GM06990 (cell line): ENCODE data around the gene DNAJC5.

Experiments used
- DNase-seq: peaks from one replicate; pipeline ENCODE4 v3.0.0-alpha.2; 2011; ENCODE audit not compliant: insufficient read length; ENCODE audit errors: extremely low read depth
- H3K27me3 ChIP-seq: replicated peaks from 2 replicates; pipeline ENCODE4 v1.6.0; 2011; ENCODE audit warnings: low read length; ENCODE audit not compliant: control insufficient read depth, insufficient read depth
- H3K36me3 ChIP-seq: 2 replicates; pipeline ENCODE4 v1.5.1; 2011; ENCODE audit warnings: low read length; ENCODE audit not compliant: control insufficient read depth, insufficient read depth
- H3K4me3 ChIP-seq: replicated peaks from 2 replicates; pipeline ENCODE4 v1.5.1; 2011; ENCODE audit warnings: low read depth, mild to moderate bottlenecking, control low read depth, low read length
- TF ChIP-seq, protein P1 (sequence below): IDR thresholded peaks from 2 replicates; pipeline ENCODE4 v1.5.1; 2011; ENCODE audit warnings: low read length, control low read depth, mild to moderate bottlenecking, inconsistent platforms; ENCODE audit not compliant: insufficient read depth, poor library complexity, severe bottlenecking

The DNAJC5 gene

DNA sequence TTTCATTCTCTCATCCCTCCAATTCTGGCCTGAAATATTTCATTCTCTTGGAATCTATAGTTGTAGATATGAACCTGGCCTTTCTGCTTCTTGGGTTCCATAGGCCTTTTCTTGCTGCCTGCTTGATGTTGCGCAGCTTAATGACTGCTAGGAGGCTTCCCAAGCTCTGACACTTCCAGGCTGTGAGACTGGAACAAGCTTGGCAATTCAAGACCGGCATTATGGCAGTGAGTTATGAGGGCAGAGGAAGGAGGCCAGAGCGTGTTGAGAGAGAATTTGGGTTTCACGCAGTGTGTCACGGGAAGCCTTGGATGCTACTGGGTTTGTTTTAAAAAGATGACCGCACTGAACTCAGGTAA is 948 bp upstream of the DNAJC5 start:
- Histone ChIP-seq H3K4me3 (no peak overlapping the region), H3K27me3 (no peaks in the 10 kb centered on the region), H3K36me3 (peaks cover 11% of the 10 kb centered on the region)
- no peak for DNase-seq
- TF ChIP-seq, protein P1, sequence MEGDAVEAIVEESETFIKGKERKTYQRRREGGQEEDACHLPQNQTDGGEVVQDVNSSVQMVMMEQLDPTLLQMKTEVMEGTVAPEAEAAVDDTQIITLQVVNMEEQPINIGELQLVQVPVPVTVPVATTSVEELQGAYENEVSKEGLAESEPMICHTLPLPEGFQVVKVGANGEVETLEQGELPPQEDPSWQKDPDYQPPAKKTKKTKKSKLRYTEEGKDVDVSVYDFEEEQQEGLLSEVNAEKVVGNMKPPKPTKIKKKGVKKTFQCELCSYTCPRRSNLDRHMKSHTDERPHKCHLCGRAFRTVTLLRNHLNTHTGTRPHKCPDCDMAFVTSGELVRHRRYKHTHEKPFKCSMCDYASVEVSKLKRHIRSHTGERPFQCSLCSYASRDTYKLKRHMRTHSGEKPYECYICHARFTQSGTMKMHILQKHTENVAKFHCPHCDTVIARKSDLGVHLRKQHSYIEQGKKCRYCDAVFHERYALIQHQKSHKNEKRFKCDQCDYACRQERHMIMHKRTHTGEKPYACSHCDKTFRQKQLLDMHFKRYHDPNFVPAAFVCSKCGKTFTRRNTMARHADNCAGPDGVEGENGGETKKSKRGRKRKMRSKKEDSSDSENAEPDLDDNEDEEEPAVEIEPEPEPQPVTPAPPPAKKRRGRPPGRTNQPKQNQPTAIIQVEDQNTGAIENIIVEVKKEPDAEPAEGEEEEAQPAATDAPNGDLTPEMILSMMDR = no peak

GRCh38 chr20:63895202-63895951 is 451 bp downstream of the DNAJC5 start:
- H3K36me3 ChIP-seq = peaks cover 6% of the 10 kb centered on the region
- H3K4me3 ChIP-seq = peak overlapping the region; percentile 75
- DNase-seq = no peak
- TF ChIP-seq, protein P1 = no peak
- no peaks in the 10 kb centered on the region for H3K27me3 ChIP-seq

DNA sequence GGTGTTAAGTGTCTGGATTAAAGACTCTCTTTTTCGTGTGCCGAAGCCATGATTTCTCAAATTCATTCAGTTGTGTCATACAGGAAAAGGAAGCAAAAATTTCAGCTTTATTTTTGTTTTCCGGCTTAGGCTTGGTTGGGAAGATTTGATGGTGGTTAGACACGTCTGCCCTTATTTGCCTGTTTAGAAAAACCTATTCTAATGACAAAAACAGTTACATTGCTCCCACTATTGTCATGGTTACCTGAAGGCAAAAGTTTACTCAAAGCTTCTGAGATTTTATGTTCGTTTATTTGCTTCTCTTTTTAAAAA is 982 bp downstream of the DNAJC5 start:
- Histone ChIP-seq H3K4me3 (peak overlapping the region; percentile 75), H3K36me3 (peaks cover 6% of the 10 kb centered on the region), H3K27me3 (no peaks in the 10 kb centered on the region)
- DNase-seq = no peak
- TF ChIP-seq, protein P1 = no peak

GRCh38 chr20:63896264-63897105 is 1.6 kb downstream of the DNAJC5 start:
- TF ChIP-seq, protein P1 = no peak
- DNase-seq = peak; percentile 57
- peak overlapping the region; percentile 75 for H3K4me3 ChIP-seq
- no peaks in the 10 kb centered on the region for H3K27me3 ChIP-seq
- H3K36me3 ChIP-seq = peaks cover 7% of the 10 kb centered on the region

GRCh38 chr20:63897978-63898561 is 3.1 kb downstream of the DNAJC5 start:
- Histone ChIP-seq H3K27me3 (no peaks in the 10 kb centered on the region), H3K36me3 (peaks cover 5% of the 10 kb centered on the region), H3K4me3 (no peak overlapping the region)
- TF ChIP-seq, protein P1 = no peak
- no peak for DNase-seq
